Ovary (tissue), 9 donors: ENCODE measurements around the gene RMI2. TPM values are rescaled to one million over a fixed set of nuclear protein-coding genes. Genes with fewer than 3 reads are reported as not detected.
A peak's percentile ranks its signal among the peaks of the same experiment; 100 is the strongest.

Experiments
- DNase-seq, 5 donors: peaks; one replicate each; pipeline ENCODE4 v3.0.0-alpha.2; 2019 to 2020
- H3K27ac ChIP-seq, 2 donors: fragments of 200-600 bp; one replicate each; pipeline versions ENCODE4 v1.5.1 to v1.8.0; 2019 to 2022
- H3K27me3 ChIP-seq: fragments of 200-600 bp; one replicate; pipeline ENCODE4 v1.8.0; 2022
- H3K36me3 ChIP-seq: fragments of 200-600 bp; sonication (generic); one replicate; pipeline ENCODE4 v1.5.1; 2019
- H3K4me1 ChIP-seq: one replicate; pipeline ENCODE4 v1.8.1; 2013; ENCODE audit warnings: mild to moderate bottlenecking, moderate library complexity; ENCODE audit not compliant: insufficient read depth
- H3K4me3 ChIP-seq: fragments of 200-600 bp; sonication (generic); one replicate; pipeline ENCODE4 v1.5.1; 2017
- H3K9me3 ChIP-seq, 2 donors: fragments of 200-600 bp in 1 of 2; sonication (generic) in 1 of 2; one replicate each; pipeline versions ENCODE4 v1.5.1 to v1.8.1; 2013 to 2019; ENCODE audit warnings: mild to moderate bottlenecking in 1 of 2, moderate library complexity in 1 of 2
- EP300 ChIP-seq: sonication (generic); formaldehyde crosslinking; IDR thresholded peaks from one replicate; pipeline ENCODE4 v1.6.1; 2017; ENCODE audit warnings: antibody characterized with exemption
- POLR2A ChIP-seq: fragments of 450-650 bp; IDR thresholded peaks from one replicate; pipeline ENCODE4 v1.6.1; 2017; ENCODE audit warnings: antibody characterized with exemption, mild to moderate bottlenecking, moderate library complexity
- WGBS, 3 donors: extraction: QIAGEN DNeasy Blood & Tissue Kit in 1 of 3; methylation state at CpG; one replicate each; pipeline versions ENCODE4 v1.1.5 to v1.1.7; 2013 to 2017; 5-methylcytosine and 5-hydroxymethylcytosine counted together
- intact Hi-C, 4 donors: fragments of 100-400 bp; cut with DNase I; formaldehyde crosslinking; loops; one replicate each; pipeline versions ENCODE4 v1.11.0 to v1.15.1; 2022 to 2023
- polyA plus RNA-seq, 2 donors: library from polyadenylated mRNA; stranded (reverse); fragments of 200-250 nt in 1 of 2; fragments of 350-450 nt in 1 of 2; fragmentation: Illumina TruSeq in 1 of 2; extraction: RNeasy Lipid Tissue Mini Kit (QIAGEN cat#74804) in 1 of 2; gene quantifications; one replicate each; pipeline ENCODE4 v1.2.3, GENCODE V29; 2013 to 2014
- total RNA-seq, 7 donors: library from RNA; depleted of rRNA in 2 of 7; stranded (reverse); fragments of >200 nt in 2 of 7; fragmentation: NEBNext Ultra II Directional in 3 of 7; extraction: Animal tissue kit (Norgen Biotek cat#: 25700) in 3 of 7; gene quantifications; one replicate each; pipeline versions ENCODE4 v1.1.0 to v1.2.4, GENCODE V29; 2016 to 2023
- TF ChIP-seq, protein P1 (sequence below), 3 donors: fragments of 450-650 bp in 2 of 3; fragments of 200-600 bp in 1 of 3; IDR thresholded peaks; one replicate each; pipeline versions ENCODE4 v1.5.1 to v1.8.0; 2016 to 2022; ENCODE audit warnings: antibody characterized with exemption in 3 of 3, mild to moderate bottlenecking in 1 of 3
- donor health status: DM: no; HTN: no; CAD: no; lungs with moderate emphysema.
- donor health status: DM: no; HTN: no; CAD: no.
- donor health status: Bipolar disorder and iron deficiency.
- donor health status: DM: yes; HTN: yes; CAD: no.
- donor health status: DM: no; HTN: no; CAD: no.
- donor health status: DM: yes; HTN: yes; CAD: no.

Gene RMI2
- total and polyA plus RNA-seq, 9 donors, result 1.6 to 6.7 (median 3.2) TPM

DNA sequence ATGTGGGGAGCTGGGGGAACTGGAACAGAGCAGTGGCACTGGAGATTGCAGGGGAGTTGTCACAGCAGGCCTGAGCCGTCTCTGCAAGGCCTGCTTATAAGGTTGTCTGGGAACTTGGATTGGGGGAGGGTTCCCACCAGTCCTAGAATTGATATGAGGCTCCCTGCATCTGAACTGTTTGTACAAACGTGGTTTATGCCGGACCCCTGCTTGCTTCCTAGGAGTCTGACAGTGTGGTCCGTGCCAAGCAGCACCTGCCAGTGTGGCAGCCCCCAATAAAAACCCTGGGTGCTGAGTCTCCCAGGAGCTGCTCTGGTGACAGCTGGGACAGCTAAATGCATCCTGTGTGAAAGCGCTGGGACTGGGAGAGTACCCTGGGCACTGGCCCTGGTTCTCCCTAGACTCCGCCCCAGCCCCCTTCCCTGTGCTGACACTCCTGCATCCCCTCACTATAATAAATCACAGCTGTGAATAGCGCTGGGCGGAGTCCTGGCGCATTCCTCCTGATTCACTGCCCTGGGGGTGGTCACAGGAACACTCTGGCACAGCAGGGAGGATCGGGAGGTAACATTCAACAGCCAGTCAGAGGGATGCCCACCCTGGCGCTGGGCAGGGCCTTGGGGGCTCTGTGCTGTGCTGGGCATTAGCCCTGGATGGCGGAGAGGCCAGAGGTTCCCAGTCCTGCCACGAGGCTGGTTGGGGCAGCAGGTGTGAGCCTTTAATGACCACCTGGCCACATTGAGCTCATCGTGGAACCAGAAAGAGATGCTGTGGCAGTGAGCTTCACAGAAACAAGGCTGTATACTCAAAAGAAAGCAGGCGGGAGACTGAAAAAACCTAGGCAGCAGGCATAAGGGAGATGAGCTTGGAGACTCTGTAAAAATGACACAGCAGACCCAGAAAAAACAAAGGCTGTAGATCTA is 45.6 kb downstream of the RMI2 start:
- Histone ChIP-seq H3K36me3 (no peaks in the 10 kb centered on the region), H3K27ac (no peak overlapping the region), H3K9me3 (no peaks in the 10 kb centered on the region), H3K27me3 (no peaks in the 10 kb centered on the region), H3K4me1 (no peaks in the 10 kb centered on the region), H3K4me3 (no peak overlapping the region)
- TF ChIP-seq, protein P1, sequence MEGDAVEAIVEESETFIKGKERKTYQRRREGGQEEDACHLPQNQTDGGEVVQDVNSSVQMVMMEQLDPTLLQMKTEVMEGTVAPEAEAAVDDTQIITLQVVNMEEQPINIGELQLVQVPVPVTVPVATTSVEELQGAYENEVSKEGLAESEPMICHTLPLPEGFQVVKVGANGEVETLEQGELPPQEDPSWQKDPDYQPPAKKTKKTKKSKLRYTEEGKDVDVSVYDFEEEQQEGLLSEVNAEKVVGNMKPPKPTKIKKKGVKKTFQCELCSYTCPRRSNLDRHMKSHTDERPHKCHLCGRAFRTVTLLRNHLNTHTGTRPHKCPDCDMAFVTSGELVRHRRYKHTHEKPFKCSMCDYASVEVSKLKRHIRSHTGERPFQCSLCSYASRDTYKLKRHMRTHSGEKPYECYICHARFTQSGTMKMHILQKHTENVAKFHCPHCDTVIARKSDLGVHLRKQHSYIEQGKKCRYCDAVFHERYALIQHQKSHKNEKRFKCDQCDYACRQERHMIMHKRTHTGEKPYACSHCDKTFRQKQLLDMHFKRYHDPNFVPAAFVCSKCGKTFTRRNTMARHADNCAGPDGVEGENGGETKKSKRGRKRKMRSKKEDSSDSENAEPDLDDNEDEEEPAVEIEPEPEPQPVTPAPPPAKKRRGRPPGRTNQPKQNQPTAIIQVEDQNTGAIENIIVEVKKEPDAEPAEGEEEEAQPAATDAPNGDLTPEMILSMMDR (IDR thresholded peaks at IDR 0.05), result no peak
- peak in 1 of 5 donors; percentile 21 for DNase-seq
- 58 to 64% (median 62%) methylated on average over 15 of the region's 15 CpGs for WGBS, 3 donors
- intact Hi-C loops, result loop anchor here in 3 of 4 donors (10.0 kb wide), 3 partner anchors 324 to 674 kb away; no protein-coding TSS in a partner anchor

DNA sequence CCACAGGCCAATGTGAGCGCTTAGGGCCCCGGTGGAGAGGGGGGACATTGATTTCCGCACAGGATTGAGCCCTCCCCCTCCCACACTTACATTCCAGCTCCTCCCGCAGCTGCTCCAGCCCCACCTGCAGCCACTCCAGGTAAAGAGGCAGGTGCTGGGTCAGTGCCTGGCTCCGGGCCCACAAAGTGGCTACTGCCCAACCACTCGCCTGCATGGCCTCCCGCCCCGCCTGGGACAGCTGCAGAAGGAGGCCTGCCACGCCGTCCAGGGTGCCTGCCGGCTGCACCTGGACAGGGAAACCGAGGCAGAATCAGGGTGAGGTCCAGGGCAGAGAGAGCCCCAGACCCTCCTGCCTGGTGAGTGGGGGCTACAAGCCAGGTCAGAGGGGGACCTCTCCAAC is 46.3 kb downstream of the RMI2 start:
- Histone ChIP-seq H3K36me3 (no peaks in the 10 kb centered on the region), H3K27me3 (no peaks in the 10 kb centered on the region), H3K4me1 (peaks cover 1% of the 10 kb centered on the region), H3K27ac (no peak overlapping the region), H3K4me3 (no peak overlapping the region), H3K9me3 (no peaks in the 10 kb centered on the region)
- WGBS, 3 donors, result 52 to 57% (median 53%) methylated on average over 12 of the region's 12 CpGs
- DNase-seq, result peak in 1 of 5 donors; percentile 10
- TF ChIP-seq, protein P1 (IDR thresholded peaks at IDR 0.05), result no peak
- TF ChIP-seq POLR2A (no peak), EP300 (no peak)
- intact Hi-C loops, result loop anchor here in 3 of 4 donors (10.0 kb wide), 3 partner anchors 323 to 673 kb away; no protein-coding TSS in a partner anchor

DNA sequence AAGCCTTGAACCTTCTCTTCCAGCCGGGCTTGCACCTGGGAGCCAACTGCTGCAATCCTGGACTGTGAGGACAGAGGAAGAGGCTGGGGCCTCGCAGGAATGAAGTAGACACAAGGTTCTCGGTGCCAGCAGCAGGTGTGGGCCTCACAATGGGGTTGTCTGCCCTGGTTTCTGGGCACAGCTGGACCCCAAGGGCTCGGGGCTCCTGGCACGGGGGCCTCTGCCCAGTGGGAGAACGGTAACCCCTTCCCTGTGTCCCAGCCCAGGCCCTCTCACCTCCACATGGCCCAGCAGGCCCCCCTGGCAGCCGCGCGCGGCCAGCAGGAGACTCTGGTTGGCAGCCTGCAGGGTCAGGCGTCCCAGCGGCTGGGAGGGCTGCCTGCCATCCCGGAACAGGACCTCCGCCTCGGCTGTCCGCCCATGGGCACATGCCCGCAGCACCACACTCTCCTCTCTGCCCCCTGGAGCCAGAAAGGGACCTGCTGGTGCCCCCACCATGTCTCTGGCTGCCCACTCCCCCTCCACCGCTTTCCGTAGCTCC is 46.9 kb downstream of the RMI2 start:
- Histone ChIP-seq H3K9me3 (no peaks in the 10 kb centered on the region), H3K27ac (no peak overlapping the region), H3K4me1 (peaks cover 1% of the 10 kb centered on the region), H3K4me3 (no peak overlapping the region), H3K27me3 (no peaks in the 10 kb centered on the region), H3K36me3 (no peaks in the 10 kb centered on the region)
- 78 to 80% (median 79%) methylated on average over 19 of the region's 19 CpGs for WGBS, 3 donors
- intact Hi-C loops, result loop anchor here in 3 of 4 donors (10.0 kb wide), 3 partner anchors 323 to 673 kb away; no protein-coding TSS in a partner anchor
- no peak for DNase-seq
- TF ChIP-seq POLR2A, result no peak
- TF ChIP-seq EP300, result no peak
- TF ChIP-seq, protein P1 (IDR thresholded peaks at IDR 0.05), result no peak

DNA sequence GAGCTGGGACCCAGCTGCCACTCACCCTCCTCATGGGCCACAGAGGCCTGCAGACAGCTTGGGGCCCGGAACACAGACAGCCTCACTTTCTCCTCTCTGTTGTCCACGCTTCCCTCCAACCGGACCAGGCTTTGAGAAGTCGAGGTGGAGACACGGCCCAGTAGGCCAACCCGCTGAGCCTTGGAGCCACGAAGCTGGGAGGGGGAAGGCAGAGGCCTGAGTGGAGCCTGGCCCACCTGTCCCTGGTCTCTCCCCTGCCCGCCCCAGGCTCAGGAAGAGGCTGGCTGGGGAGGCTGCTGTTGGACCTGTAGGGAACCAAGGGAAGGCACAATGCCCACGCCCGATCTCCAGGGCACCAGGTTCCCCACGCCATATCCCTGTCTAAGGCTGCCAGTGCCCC is 48.1 kb downstream of the RMI2 start:
- no peak overlapping the region for H3K27ac ChIP-seq
- 82 to 93% (median 87%) methylated on average over 11 of the region's 11 CpGs for WGBS, 3 donors
- TF ChIP-seq, protein P1 (IDR thresholded peaks at IDR 0.05), result no peak
- TF ChIP-seq POLR2A (no peak), EP300 (no peak)
- H3K27me3 ChIP-seq, result no peaks in the 10 kb centered on the region
- no peak overlapping the region for H3K4me3 ChIP-seq
- no peaks in the 10 kb centered on the region for H3K36me3 ChIP-seq
- DNase-seq, result no peak
- intact Hi-C loops, result loop anchor here in 3 of 4 donors (10.0 kb wide), 3 partner anchors 321 to 671 kb away; no protein-coding TSS in a partner anchor
- peaks cover 1% of the 10 kb centered on the region for H3K4me1 ChIP-seq
- H3K9me3 ChIP-seq, result no peaks in the 10 kb centered on the region
